ENCODE data around the gene CNBP.

- TF ChIP-seq EZH2 (IDR thresholded peaks at IDR 0.05; ENCODE audit: low read length, unreplicated experiment) (no peak), CTCF (conservative IDR thresholded peaks at IDR 0.05; ENCODE audit: low read depth, low read length) (no peak)
Measured at GRCh38 chr3:129120254-129121004, 63.3 kb downstream of the CNBP start.
